ENCODE data around the gene CRYBB3. TPM values are rescaled to one million over a fixed set of nuclear protein-coding genes. Genes with fewer than 3 reads are reported as not detected.
"Not testable (repeated sequence)": the region's sequence is repeated elsewhere in the genome, so short reads cannot be mapped to it uniquely, and the experiment has no call there.

CRYBB3 gene
- polyA plus RNA-seq, 1 donor from 2014 or later, result not detected

- Mint-ChIP-seq H3K27ac (no peak overlapping the region), H3K36me3 (peaks cover 1% of the 10 kb centered on the region), H3K4me1 (peaks cover 3 to 7% (median 3%) of the 10 kb centered on the region in 3 donors), H3K27me3 (peaks cover 38% of the 10 kb centered on the region), H3K4me3 (peak overlapping the region in 3 of 4 donors; percentile 48 to 79 (median 66)), H3K9me3 (peaks cover 0 to 4% (median 0%) of the 10 kb centered on the region in 3 donors)
These were observed 36.8 kb downstream of the CRYBB3 start for GRCh38 chr22:25236417-25236816.

DNA sequence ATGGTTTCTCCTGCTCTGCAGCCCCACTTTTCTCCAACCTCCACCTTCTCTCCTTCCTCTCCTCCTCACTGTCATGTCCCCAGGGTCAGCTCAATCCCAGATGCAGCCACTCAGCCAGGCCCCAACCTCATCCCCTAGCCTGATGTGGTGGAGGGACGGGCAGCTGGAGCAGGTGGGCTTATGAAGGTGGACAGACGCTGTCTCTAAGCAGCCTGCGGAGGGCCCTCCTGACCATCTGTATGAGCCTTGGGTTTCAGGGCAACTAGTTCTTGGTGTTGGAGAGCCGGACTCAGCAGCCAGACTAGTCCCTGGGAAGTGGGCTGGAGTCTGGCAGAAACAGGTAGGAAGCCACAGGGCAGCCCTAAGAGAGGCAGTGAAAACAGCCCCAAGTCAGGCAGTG is 37.8 kb downstream of the CRYBB3 start:
- Mint-ChIP-seq H3K9me3 (peaks cover 0 to 4% (median 0%) of the 10 kb centered on the region in 3 donors), H3K4me1 (peaks cover 3 to 7% (median 3%) of the 10 kb centered on the region in 3 donors), H3K36me3 (peaks cover 1% of the 10 kb centered on the region), H3K4me3 (no peak overlapping the region), H3K27me3 (peaks cover 32% of the 10 kb centered on the region), H3K27ac (no peak overlapping the region)

- peaks cover 32% of the 10 kb centered on the region for H3K27me3 Mint-ChIP-seq
- H3K4me3 Mint-ChIP-seq, H3K9me3 Mint-ChIP-seq, H3K4me1 Mint-ChIP-seq, H3K36me3 Mint-ChIP-seq, H3K27ac Mint-ChIP-seq: not testable (repeated sequence)
These were observed 38.4 kb downstream of the CRYBB3 start for GRCh38 chr22:25238058-25238457.

DNA sequence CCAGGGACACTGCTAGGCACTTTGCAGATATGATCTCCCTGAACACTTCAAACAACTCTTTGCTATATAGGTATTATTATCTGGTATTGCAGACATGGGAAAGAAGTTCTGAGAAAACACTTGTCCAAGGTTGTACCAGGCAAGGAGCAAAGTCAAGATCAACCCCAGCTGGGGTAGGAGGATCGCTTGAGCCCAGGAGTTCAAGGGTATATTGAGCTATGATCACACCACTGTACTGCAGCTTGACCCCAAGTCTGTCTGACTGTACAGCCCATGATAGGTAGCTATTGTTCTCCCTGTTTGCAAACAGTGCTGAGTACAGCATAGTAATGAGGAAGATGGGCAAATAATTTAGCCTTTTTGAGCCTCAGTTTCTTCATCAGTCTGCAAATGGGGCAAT is 55.5 kb downstream of the CRYBB3 start:
- not testable (repeated sequence) for H3K4me1 Mint-ChIP-seq, H3K36me3 Mint-ChIP-seq, H3K27ac Mint-ChIP-seq, H3K27me3 Mint-ChIP-seq, H3K4me3 Mint-ChIP-seq, H3K9me3 Mint-ChIP-seq

Other genes with a start within 250 kb of the CRYBB3 start
- not detected for gene KIAA1671, start 247.1 kb upstream of the CRYBB3 start, polyA plus RNA-seq
- gene CRYBB2, start 19.8 kb downstream of the CRYBB3 start, polyA plus RNA-seq, result not detected